ENCODE measurements around the gene IRAK2.

DNA sequence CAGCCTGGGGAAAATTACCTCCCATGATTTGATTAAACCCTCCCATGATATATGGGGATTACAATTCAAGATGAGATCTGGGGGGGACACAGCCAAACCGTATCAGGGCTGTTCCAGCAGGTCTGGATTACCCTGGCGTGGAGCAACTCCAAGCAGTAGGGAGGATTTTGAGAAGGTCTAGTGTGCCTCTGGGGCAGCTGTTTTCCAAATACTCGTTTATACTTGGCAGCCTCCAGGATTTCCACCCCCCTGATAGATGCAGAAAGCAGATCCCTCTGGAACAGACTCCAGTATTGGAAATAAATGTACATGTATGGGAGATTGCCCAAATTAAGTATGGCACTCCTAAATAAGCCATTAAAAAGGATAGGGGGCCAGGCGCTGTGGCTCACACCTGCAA is 7.7 kb upstream of the IRAK2 start:
- no peak for TF ChIP-seq EP300 (IDR thresholded peaks at IDR 0.05)
- TF ChIP-seq POLR2A (IDR thresholded peaks at IDR 0.05), result no peak
